Measurements from ENCODE around the gene WWOX. TPM values are rescaled to one million over a fixed set of nuclear protein-coding genes. Genes with fewer than 3 reads are reported as not detected.

The WWOX gene
- polyA plus RNA-seq, 1 donor (not counting 4 experiments of a cell fraction or from before 2014, with no cell fraction given): 5.1 TPM

DNA sequence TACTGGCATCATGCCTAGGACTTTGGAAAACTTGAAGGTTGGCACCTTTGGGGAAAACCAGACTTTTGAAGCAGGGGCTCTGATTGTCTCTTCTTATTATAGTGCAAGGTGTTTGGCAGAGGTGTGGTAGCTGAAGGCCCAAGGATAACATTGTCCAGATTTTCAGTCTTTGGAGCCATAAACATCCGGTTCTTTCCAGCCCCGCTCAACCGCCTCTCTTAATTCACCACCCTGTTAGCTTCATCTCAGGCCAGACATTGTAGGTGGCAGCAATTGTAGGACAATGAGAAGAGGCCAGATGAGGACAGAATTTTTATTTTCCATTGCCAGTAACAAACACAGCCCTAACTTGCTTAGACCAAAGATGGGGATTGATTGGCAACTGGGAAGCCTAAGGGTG is 851.3 kb downstream of the WWOX start:
- Histone ChIP-seq H4K20me1 (ENCODE audit: control insufficient read depth, extremely low read depth, insufficient read depth, low read length) (no peaks in the 10 kb centered on the region), H3K9me3 (ENCODE audit: control insufficient read depth, low read depth, low read length) (no peaks in the 10 kb centered on the region), H3K9me1 (ENCODE audit: control insufficient read depth, extremely low read depth, insufficient read depth, low read length) (no peaks in the 10 kb centered on the region), H3K27me3 (ENCODE audit: control insufficient read depth, extremely low read depth, insufficient read depth, low read length) (no peaks in the 10 kb centered on the region), H3K4me2 (ENCODE audit: control insufficient read depth, extremely low read depth, insufficient read depth, low read depth, low read length) (no peak overlapping the region), H2AFZ (ENCODE audit: control insufficient read depth, low read length) (no peak overlapping the region), H3K36me3 (ENCODE audit: control insufficient read depth in 2 of 2, extremely low read depth in 1 of 2, insufficient read depth in 2 of 2, low read length in 2 of 2) (no peaks in the 10 kb centered on the region), H3K4me1 (ENCODE audit: control insufficient read depth, extremely low read depth, insufficient read depth, low read length) (no peaks in the 10 kb centered on the region), H3K9ac (ENCODE audit: control insufficient read depth, extremely low read depth, insufficient read depth, low read length) (no peak overlapping the region), H3K79me2 (ENCODE audit: control insufficient read depth, insufficient read depth, low read length) (no peaks in the 10 kb centered on the region), H3K4me3 (ENCODE audit: control insufficient read depth in 2 of 3, extremely low read depth in 1 of 3, insufficient read depth in 2 of 3, low read depth in 1 of 3, low read length in 3 of 3) (no peak overlapping the region), H3K27ac (ENCODE audit: control insufficient read depth, insufficient read depth, low read length) (no peak overlapping the region)
- dilution Hi-C loops (cut with MboI; ENCODE audit: extremely low pct_ligation_motif_present, low sequenced_read_pairs): no loop called here
- no peak for DNase-seq (ENCODE audit: low read depth, low spot score)
- no peak for FAIRE-seq
- TF ChIP-seq, protein P1, sequence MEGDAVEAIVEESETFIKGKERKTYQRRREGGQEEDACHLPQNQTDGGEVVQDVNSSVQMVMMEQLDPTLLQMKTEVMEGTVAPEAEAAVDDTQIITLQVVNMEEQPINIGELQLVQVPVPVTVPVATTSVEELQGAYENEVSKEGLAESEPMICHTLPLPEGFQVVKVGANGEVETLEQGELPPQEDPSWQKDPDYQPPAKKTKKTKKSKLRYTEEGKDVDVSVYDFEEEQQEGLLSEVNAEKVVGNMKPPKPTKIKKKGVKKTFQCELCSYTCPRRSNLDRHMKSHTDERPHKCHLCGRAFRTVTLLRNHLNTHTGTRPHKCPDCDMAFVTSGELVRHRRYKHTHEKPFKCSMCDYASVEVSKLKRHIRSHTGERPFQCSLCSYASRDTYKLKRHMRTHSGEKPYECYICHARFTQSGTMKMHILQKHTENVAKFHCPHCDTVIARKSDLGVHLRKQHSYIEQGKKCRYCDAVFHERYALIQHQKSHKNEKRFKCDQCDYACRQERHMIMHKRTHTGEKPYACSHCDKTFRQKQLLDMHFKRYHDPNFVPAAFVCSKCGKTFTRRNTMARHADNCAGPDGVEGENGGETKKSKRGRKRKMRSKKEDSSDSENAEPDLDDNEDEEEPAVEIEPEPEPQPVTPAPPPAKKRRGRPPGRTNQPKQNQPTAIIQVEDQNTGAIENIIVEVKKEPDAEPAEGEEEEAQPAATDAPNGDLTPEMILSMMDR (optimal IDR thresholded peaks at IDR 0.05 in 1 of 3, IDR thresholded peaks at IDR 0.05 in 1 of 3, conservative IDR thresholded peaks at IDR 0.05 in 1 of 3; ENCODE audit: extremely low read depth in 1 of 3, insufficient read depth in 2 of 3, low read length in 3 of 3): no peak
- TF ChIP-seq EZH2 (IDR thresholded peaks at IDR 0.05; ENCODE audit: low read length): no peak

DNA sequence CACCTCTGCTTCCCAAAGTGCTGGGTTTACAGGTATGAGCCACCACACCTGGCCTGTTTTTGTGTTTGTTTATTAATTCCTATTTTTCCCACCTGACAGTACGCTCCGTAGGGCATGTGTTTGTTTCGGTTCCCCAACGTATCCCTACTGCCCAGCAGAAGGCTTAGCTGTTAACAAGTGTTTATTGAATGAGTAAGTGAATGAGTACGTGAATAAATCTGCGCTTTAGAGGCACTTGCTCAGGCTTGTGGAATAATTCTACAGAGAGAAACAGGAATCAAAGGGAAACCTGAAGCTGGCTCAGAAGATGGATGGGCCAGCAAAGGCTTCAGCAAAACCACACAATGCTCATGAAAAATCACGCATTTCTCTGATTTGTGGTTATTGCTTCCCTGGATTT is 853.2 kb downstream of the WWOX start:
- Histone ChIP-seq H2AFZ (ENCODE audit: control insufficient read depth, low read length) (no peak overlapping the region), H3K79me2 (ENCODE audit: control insufficient read depth, insufficient read depth, low read length) (no peaks in the 10 kb centered on the region), H3K4me2 (ENCODE audit: control insufficient read depth, extremely low read depth, insufficient read depth, low read depth, low read length) (no peak overlapping the region), H3K4me1 (ENCODE audit: control insufficient read depth, extremely low read depth, insufficient read depth, low read length) (peaks cover 6% of the 10 kb centered on the region), H3K27me3 (ENCODE audit: control insufficient read depth, extremely low read depth, insufficient read depth, low read length) (no peaks in the 10 kb centered on the region), H3K27ac (ENCODE audit: control insufficient read depth, insufficient read depth, low read length) (no peak overlapping the region), H3K9me3 (ENCODE audit: control insufficient read depth, low read depth, low read length) (no peaks in the 10 kb centered on the region), H3K36me3 (ENCODE audit: control insufficient read depth in 2 of 2, extremely low read depth in 1 of 2, insufficient read depth in 2 of 2, low read length in 2 of 2) (no peaks in the 10 kb centered on the region), H3K9me1 (ENCODE audit: control insufficient read depth, extremely low read depth, insufficient read depth, low read length) (no peaks in the 10 kb centered on the region), H3K9ac (ENCODE audit: control insufficient read depth, extremely low read depth, insufficient read depth, low read length) (no peak overlapping the region), H3K4me3 (ENCODE audit: control insufficient read depth in 2 of 3, extremely low read depth in 1 of 3, insufficient read depth in 2 of 3, low read depth in 1 of 3, low read length in 3 of 3) (no peak overlapping the region), H4K20me1 (ENCODE audit: control insufficient read depth, extremely low read depth, insufficient read depth, low read length) (no peaks in the 10 kb centered on the region)
- dilution Hi-C loops (cut with MboI; ENCODE audit: extremely low pct_ligation_motif_present, low sequenced_read_pairs): no loop called here
- FAIRE-seq: no peak
- no peak for DNase-seq (ENCODE audit: low read depth, low spot score)
- TF ChIP-seq EZH2 (IDR thresholded peaks at IDR 0.05; ENCODE audit: low read length): no peak
- TF ChIP-seq, protein P1 (optimal IDR thresholded peaks at IDR 0.05 in 1 of 3, IDR thresholded peaks at IDR 0.05 in 1 of 3, conservative IDR thresholded peaks at IDR 0.05 in 1 of 3; ENCODE audit: extremely low read depth in 1 of 3, insufficient read depth in 2 of 3, low read length in 3 of 3): no peak

Data from keratinocyte (primary cell).